ENCODE results near the gene TNIK.

TNIK gene

DNA sequence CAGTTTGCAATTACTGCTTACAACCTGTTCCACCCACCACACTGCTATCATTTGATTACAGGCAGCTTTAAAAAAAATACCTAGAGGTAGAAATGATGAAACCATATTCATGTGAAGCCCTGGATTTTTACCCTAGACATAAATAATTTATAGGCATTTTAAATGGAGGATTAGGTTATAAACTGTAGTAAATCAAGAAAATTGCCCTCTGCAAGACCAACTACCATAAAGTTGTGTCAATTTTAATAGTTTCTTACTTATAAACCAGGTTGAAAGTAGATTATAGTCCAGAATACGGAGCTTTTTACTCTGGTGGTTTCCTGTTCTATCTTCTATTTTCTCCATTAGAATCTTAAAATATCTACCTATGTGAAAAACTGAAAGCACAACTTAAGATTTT, 13.9 kb downstream of the TNIK start:
- Histone ChIP-seq H3K36me3 (ENCODE audit: insufficient read depth, low read length) (no peaks in the 10 kb centered on the region), H3K4me1 (ENCODE audit: insufficient read depth, low read length) (peaks cover 23% of the 10 kb centered on the region; the same call in 1 of the 2 replicates), H3K9me3 (ENCODE audit: control insufficient read depth, insufficient read depth, low read length) (no peaks in the 10 kb centered on the region), H3K9ac (ENCODE audit: low read depth, low read length) (no peak overlapping the region)

DNA sequence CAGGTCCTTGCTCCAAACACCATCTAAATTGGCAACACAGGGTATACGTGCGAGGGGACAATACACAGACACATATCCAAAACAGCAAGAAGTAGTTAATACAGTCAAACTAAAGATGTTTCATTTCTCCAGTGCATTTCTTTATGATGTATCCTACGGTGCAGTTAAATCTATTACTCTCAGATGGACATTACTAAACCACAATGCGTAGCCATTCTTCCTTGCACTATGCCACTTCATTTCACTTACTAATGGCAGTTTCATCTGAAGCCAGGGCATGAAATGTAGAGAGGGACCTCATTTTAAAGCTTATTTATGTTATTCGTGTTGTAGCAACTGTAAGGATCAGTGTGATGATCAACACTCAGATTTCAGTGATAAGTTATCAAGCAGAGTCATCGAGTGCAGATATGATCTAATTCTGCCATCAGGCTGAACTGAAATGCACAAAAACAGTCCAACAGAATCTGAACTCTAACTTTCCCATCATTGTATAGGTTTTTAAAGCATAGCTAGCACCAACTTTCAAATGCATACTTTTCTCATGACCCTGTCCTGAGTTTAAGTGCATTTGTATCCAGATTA, 14.5 kb downstream of the TNIK start:
- H3K36me3 ChIP-seq (ENCODE audit: insufficient read depth, low read length) = no peaks in the 10 kb centered on the region
- no peak overlapping the region for H3K9ac ChIP-seq (ENCODE audit: low read depth, low read length)
- no peaks in the 10 kb centered on the region for H3K9me3 ChIP-seq (ENCODE audit: control insufficient read depth, insufficient read depth, low read length)
- H3K4me1 ChIP-seq (ENCODE audit: insufficient read depth, low read length) = peaks cover 23% of the 10 kb centered on the region; the same call in 1 of the 2 replicates

DNA sequence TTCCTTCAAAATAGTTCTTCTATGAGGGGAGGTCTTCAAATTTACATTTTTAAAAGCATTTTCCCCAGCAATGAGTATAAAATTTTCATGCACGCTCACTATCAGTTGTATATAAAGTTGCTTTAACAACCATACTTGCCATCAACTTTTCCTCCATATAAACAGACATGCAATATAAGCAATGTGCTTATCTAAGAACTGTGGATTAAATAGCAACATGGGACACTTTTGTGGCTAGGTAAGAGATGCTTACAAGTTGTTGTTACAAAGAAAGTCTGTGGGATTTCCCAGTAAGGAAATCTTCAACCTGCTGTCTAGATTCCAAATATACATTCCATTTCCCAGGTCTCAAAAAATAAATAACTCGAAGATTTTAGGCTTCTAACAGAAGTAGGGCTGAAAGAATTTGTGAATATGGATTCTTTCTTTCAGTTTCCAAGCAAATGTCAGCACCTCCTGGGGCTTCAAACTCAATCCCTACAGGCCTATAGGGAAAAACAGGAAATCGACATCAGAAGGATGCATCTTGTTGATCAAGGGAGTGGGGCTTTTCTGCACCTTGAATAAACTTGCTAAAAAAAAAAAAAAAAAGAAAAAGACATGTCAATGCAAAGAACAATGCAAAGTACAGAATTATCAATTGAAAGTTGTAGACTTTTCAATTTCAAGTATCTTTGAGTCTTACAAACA, 16.1 kb downstream of the TNIK start:
- H3K4me1 ChIP-seq (ENCODE audit: insufficient read depth, low read length) = peaks cover 23% of the 10 kb centered on the region; the same call in 1 of the 2 replicates
- no peaks in the 10 kb centered on the region for H3K36me3 ChIP-seq (ENCODE audit: insufficient read depth, low read length)
- no peaks in the 10 kb centered on the region for H3K9me3 ChIP-seq (ENCODE audit: control insufficient read depth, insufficient read depth, low read length)
- H3K9ac ChIP-seq (ENCODE audit: low read depth, low read length) = no peak overlapping the region

DNA sequence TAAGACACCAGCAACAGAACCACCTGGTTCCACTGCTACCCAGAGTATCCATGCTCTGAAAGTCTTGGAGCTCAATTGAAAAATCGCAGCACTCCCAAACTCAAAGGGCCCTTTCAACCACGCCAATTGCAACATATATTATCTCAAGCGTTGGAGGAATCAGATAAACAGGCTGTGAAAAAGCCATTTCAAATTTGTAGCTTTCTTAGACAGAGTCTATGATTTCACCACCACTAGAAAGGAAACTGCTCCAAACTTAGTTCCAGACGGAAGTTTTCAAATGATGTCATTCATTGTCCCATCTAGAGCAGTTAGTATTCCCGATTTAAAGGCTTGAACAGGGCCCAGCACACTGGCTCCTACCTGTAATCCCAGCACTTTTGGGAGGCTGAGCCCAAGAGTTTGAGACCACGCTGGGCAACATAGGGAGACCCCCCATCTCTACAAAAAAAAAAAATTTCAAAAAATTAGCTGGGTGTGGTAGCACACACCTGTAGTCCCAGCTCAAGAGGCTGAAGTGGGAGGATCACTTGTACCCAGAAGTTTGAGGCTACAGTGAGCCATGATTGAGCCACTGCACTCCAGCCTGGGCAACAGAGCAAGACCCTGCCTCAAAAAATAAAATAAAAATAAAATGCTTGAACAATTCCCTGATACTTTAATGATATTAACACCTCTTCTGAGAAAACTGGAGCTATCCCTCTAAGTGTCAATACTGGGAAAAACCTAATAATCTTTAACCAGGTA, 16.8 kb downstream of the TNIK start:
- Histone ChIP-seq H3K9me3 (ENCODE audit: control insufficient read depth, insufficient read depth, low read length) (no peaks in the 10 kb centered on the region), H3K9ac (ENCODE audit: low read depth, low read length) (no peak overlapping the region; the same call in 1 of the 2 replicates), H3K4me1 (ENCODE audit: insufficient read depth, low read length) (peaks cover 23% of the 10 kb centered on the region; the same call in 1 of the 2 replicates), H3K36me3 (ENCODE audit: insufficient read depth, low read length) (no peaks in the 10 kb centered on the region)

DNA sequence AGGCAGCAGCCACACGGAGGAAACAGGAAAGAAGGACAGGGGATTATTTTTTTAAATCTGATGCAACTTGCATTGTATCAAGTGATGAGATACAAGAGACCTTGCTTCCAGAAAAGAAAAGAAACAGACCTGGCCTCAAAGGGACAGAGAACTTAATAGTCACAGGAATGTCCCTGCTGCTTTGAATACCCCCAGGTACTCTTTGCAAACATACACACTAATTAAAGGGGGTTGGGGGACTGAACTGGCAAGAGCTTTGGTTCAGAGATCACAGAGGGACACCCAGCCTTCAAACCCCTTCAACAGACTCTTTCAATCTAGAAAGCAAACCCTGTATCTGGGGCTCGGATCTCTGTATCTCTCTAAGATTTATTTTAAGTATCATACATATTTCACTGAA, 18.0 kb downstream of the TNIK start:
- H3K9ac ChIP-seq (ENCODE audit: low read depth, low read length) = no peak overlapping the region
- no peaks in the 10 kb centered on the region for H3K9me3 ChIP-seq (ENCODE audit: control insufficient read depth, insufficient read depth, low read length)
- H3K36me3 ChIP-seq (ENCODE audit: insufficient read depth, low read length) = no peaks in the 10 kb centered on the region
- H3K4me1 ChIP-seq (ENCODE audit: insufficient read depth, low read length) = peaks cover 23% of the 10 kb centered on the region; the same call in 1 of the 2 replicates

DNA sequence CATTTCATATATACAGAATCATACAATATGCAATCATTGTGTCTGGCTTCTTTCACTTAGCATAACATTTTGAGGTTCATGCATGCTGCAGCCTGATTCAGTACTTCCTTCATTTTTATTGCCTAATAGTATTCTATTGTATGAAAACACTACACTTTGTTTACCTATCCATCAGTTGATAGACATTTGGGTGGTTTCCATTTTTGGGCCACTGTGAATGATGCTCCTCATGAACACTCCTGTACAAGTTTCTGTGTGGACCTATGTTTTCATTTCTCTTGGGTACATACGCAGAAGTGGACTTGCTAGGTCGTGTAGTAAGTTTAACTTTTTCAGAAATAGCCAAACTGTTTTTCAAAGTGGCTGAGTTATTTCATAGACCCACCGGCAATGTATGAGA, 18.8 kb downstream of the TNIK start:
- no peak overlapping the region for H3K9ac ChIP-seq (ENCODE audit: low read depth, low read length)

DNA sequence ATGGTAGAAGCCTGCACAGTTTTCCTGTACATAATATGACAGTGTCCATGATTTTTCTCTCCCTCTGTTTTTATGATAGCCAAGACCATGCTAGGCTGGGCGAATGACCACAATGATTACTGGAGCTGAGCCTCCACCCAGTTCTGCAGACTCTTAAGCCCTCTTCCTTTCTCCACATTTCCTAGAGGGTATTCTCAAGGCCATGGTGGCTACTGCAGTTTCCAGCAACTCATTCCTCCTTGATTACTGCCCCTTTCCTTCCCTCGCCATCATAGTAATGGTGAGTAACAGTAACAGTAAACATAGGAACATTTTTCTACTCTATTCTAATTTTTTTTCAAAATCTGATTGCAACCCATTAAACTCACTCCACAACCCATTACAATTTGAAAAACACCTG, 20.2 kb downstream of the TNIK start:
- no peaks in the 10 kb centered on the region for H3K9me3 ChIP-seq (ENCODE audit: control insufficient read depth, insufficient read depth, low read length)
- H3K4me1 ChIP-seq (ENCODE audit: insufficient read depth, low read length) = peaks cover 24% of the 10 kb centered on the region; the same call in 1 of the 2 replicates

More for the DNA sequence above, 18.8 kb downstream of the TNIK start:
- Histone ChIP-seq H3K36me3 (ENCODE audit: insufficient read depth, low read length) (no peaks in the 10 kb centered on the region), H3K9me3 (ENCODE audit: control insufficient read depth, insufficient read depth, low read length) (no peaks in the 10 kb centered on the region), H3K4me1 (ENCODE audit: insufficient read depth, low read length) (peaks cover 23% of the 10 kb centered on the region; the same call in 1 of the 2 replicates)

GRCh38 chr3:171437115-171437756, 23.0 kb downstream of the TNIK start:
- peaks cover 6% of the 10 kb centered on the region; the same call in 1 of the 2 replicates for H3K4me1 ChIP-seq (ENCODE audit: insufficient read depth, low read length)

More for the DNA sequence above, 20.2 kb downstream of the TNIK start:
- Histone ChIP-seq H3K36me3 (ENCODE audit: insufficient read depth, low read length) (no peaks in the 10 kb centered on the region), H3K9ac (ENCODE audit: low read depth, low read length) (no peak overlapping the region)

DNA sequence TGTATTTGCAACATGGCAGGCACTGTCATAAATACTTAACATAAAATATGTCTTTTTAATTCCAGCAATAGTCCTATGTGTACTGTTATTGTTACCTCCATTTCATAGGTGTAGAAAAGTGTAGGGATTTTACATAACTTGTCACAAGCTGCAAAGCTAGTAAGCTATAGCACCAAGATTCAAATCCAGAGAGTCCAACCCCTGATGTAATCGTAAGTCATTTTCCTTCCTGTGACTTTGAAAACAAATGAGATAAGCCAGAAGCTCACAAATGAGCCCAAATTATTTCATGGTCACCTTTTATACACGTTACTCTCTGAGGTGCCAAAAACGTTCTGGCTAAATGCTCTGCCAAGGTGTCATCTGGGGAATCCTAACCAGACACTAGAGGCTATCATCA, 23.8 kb downstream of the TNIK start:
- no peak overlapping the region for H3K9ac ChIP-seq (ENCODE audit: low read depth, low read length)
- H3K36me3 ChIP-seq (ENCODE audit: insufficient read depth, low read length) = no peaks in the 10 kb centered on the region
- no peaks in the 10 kb centered on the region for H3K9me3 ChIP-seq (ENCODE audit: control insufficient read depth, insufficient read depth, low read length)
- 0 out of 2 replicates have a peak, but pooled peaks cover 3% of the 10 kb centered on the region for H3K4me1 ChIP-seq (ENCODE audit: insufficient read depth, low read length)

More at GRCh38 chr3:171437115-171437756, 23.0 kb downstream of the TNIK start:
- Histone ChIP-seq H3K36me3 (ENCODE audit: insufficient read depth, low read length) (no peaks in the 10 kb centered on the region), H3K9ac (ENCODE audit: low read depth, low read length) (no peak overlapping the region), H3K9me3 (ENCODE audit: control insufficient read depth, insufficient read depth, low read length) (no peaks in the 10 kb centered on the region)

GRCh38 chr3:171435757-171436156, 24.4 kb downstream of the TNIK start:
- H3K36me3 ChIP-seq (ENCODE audit: insufficient read depth, low read length) = no peaks in the 10 kb centered on the region
- no peaks in the 10 kb centered on the region for H3K9me3 ChIP-seq (ENCODE audit: control insufficient read depth, insufficient read depth, low read length)
- 0 out of 2 replicates have a peak, but pooled peaks cover 3% of the 10 kb centered on the region for H3K4me1 ChIP-seq (ENCODE audit: insufficient read depth, low read length)
- no peak overlapping the region for H3K9ac ChIP-seq (ENCODE audit: low read depth, low read length)

GRCh38 chr3:171435143-171435542, 25.1 kb downstream of the TNIK start:
- 0 out of 2 replicates have a peak, but pooled peaks cover 3% of the 10 kb centered on the region for H3K4me1 ChIP-seq (ENCODE audit: insufficient read depth, low read length)
- H3K9ac ChIP-seq (ENCODE audit: low read depth, low read length) = no peak overlapping the region
- no peaks in the 10 kb centered on the region for H3K36me3 ChIP-seq (ENCODE audit: insufficient read depth, low read length)
- H3K9me3 ChIP-seq (ENCODE audit: control insufficient read depth, insufficient read depth, low read length) = no peaks in the 10 kb centered on the region

- peaks cover 26% of the 10 kb centered on the region for H3K4me1 ChIP-seq (ENCODE audit: insufficient read depth, low read length)
Observed at GRCh38 chr3:171432548-171432947, 27.7 kb downstream of the TNIK start.

DNA sequence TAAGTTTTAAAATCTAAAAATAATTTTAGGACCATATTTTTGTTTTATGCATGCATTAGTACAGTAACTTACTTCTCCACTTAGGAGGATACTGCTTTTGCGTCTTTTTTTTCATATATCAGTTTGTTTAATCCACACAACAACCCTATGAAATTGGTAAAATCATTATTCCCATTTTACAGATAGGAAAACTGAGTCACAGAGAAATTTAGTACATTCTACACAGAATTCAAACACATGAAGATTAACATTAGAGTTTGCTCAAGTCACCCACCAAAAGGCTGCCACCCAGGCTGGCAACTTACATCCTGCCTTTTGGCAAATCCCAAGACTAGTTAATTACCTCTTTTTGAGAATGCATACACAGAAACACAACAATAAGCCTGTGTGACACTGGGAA, 28.7 kb downstream of the TNIK start:
- Histone ChIP-seq H3K9me3 (ENCODE audit: control insufficient read depth, insufficient read depth, low read length) (no peaks in the 10 kb centered on the region), H3K9ac (ENCODE audit: low read depth, low read length) (no peak overlapping the region), H3K4me1 (ENCODE audit: insufficient read depth, low read length) (peaks cover 32% of the 10 kb centered on the region), H3K36me3 (ENCODE audit: insufficient read depth, low read length) (no peaks in the 10 kb centered on the region)

More at GRCh38 chr3:171432548-171432947, 27.7 kb downstream of the TNIK start:
- H3K9ac ChIP-seq (ENCODE audit: low read depth, low read length) = no peak overlapping the region
- H3K36me3 ChIP-seq (ENCODE audit: insufficient read depth, low read length) = no peaks in the 10 kb centered on the region
- H3K9me3 ChIP-seq (ENCODE audit: control insufficient read depth, insufficient read depth, low read length) = no peaks in the 10 kb centered on the region

GRCh38 chr3:171430530-171430929, 29.7 kb downstream of the TNIK start:
- no peaks in the 10 kb centered on the region for H3K9me3 ChIP-seq (ENCODE audit: control insufficient read depth, insufficient read depth, low read length)
- H3K9ac ChIP-seq (ENCODE audit: low read depth, low read length) = no peak overlapping the region
- H3K4me1 ChIP-seq (ENCODE audit: insufficient read depth, low read length) = peaks cover 32% of the 10 kb centered on the region
- H3K36me3 ChIP-seq (ENCODE audit: insufficient read depth, low read length) = no peaks in the 10 kb centered on the region
